ENCODE results near the gene HDAC10.

DNA sequence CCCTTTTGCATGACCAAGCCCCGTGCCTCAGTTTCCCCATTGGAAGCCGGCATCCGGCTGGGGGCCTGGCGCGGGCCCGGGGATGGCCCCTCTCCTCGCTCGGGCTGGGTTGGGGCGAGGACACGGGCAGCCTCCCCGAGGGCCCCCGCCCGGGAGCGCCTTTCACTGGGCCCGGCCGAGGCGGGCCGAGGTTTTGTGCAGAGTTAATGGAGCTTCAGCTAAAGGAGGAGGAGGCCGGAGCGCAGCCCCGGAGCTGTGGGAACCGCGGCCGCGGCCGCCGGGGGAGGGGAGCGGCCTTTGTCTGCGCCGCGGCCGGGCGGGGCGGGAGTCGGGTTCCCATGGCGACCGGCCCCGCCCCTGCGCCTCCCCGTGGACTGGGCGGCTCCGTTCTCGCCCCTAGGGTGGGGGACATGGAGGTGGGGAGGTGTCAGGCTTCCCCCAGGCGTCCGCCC is 20.5 kb upstream of the HDAC10 start:
- TF ChIP-seq, protein P1, sequence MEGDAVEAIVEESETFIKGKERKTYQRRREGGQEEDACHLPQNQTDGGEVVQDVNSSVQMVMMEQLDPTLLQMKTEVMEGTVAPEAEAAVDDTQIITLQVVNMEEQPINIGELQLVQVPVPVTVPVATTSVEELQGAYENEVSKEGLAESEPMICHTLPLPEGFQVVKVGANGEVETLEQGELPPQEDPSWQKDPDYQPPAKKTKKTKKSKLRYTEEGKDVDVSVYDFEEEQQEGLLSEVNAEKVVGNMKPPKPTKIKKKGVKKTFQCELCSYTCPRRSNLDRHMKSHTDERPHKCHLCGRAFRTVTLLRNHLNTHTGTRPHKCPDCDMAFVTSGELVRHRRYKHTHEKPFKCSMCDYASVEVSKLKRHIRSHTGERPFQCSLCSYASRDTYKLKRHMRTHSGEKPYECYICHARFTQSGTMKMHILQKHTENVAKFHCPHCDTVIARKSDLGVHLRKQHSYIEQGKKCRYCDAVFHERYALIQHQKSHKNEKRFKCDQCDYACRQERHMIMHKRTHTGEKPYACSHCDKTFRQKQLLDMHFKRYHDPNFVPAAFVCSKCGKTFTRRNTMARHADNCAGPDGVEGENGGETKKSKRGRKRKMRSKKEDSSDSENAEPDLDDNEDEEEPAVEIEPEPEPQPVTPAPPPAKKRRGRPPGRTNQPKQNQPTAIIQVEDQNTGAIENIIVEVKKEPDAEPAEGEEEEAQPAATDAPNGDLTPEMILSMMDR (IDR thresholded peaks at IDR 0.05) = no peak
- TF ChIP-seq POLR2A (IDR thresholded peaks at IDR 0.05) = no peak
